K562 (cell line): Measurements from ENCODE around the gene USP46. TPM values are rescaled to one million over a fixed set of nuclear protein-coding genes. Genes with fewer than 3 reads are reported as not detected.

Experiments
- ATAC-seq: fragments of 200-7000 bp; cut with Tn5 transposase; 3 replicates; pipeline ENCODE4 v1.9.1; 2020; ENCODE audit warnings: moderate library complexity
- BruUV-seq: library from RNA; stranded (reverse); fragments of 400-500 nt; replicated peaks from 2 replicates; lab custom pipeline; 2021; lab: Mats Ljungman, UMichigan
- CTCF ChIA-PET: fragments of 300-600 bp; formaldehyde crosslinking; extraction: SDS; loops from one replicate; lab custom pipeline; 2021; ENCODE audit warnings: low intra/inter-chr PET ratio; lab: Yijun Ruan, JAX
- POLR2A ChIA-PET: fragments of 300-600, 350-650 bp; sonication (Branson Sonifier 250); formaldehyde crosslinking; extraction: SDS; loops from one replicate; lab custom pipeline; 2021; ENCODE audit warnings: antibody characterized with exemption, inconsistent platforms; lab: Yijun Ruan, JAX
- DNase-seq, 4 experiments: peaks; one replicate each; pipeline versions ENCODE4 v3.0.0 to v3.0.0-alpha.2; 2011 to 2018; ENCODE audit warnings: low spot score in 3 of 4, mixed read lengths in 3 of 4; ENCODE audit errors: extremely low read depth in 1 of 4
- FAIRE-seq: peaks from 2 replicates; lab custom pipeline; 2011; peaks lifted over from hg19 to GRCh38; lab: Jason Lieb, UNC
- H2AFZ ChIP-seq: 2 replicates; pipeline ENCODE4 v1.6.0; 2011; ENCODE audit warnings: low read depth, low read length, control low read depth, inconsistent platforms
- H3K27ac ChIP-seq: fragments of 200-600 bp; 3 replicates; pipeline ENCODE4 v1.8.0; 2011; ENCODE audit warnings: low read depth, mild to moderate bottlenecking, control low read depth, inconsistent platforms, low read length, moderate library complexity, mixed read lengths; ENCODE audit errors: extremely low read depth
- H3K27me3 ChIP-seq, 2 experiments: fragments of 300-600 bp in 1 of 2; 2 replicates in 1 of 2; 3 replicates in 1 of 2; pipeline versions ENCODE4 v1.6.0 to v1.8.0; 2011; ENCODE audit warnings: inconsistent platforms in 2 of 2, low read length in 2 of 2, mild to moderate bottlenecking in 1 of 2, mixed read lengths in 1 of 2, moderate library complexity in 1 of 2; ENCODE audit not compliant: control insufficient read depth in 2 of 2, insufficient read depth in 2 of 2
- H3K36me3 ChIP-seq: fragments of 300-600 bp; 3 replicates; pipeline ENCODE4 v1.8.0; 2011; ENCODE audit warnings: mild to moderate bottlenecking, low read length, inconsistent platforms; ENCODE audit not compliant: control insufficient read depth, insufficient read depth
- H3K4me1 ChIP-seq, 2 experiments: fragments of 200-600 bp in 1 of 2; replicated peaks in 1 of 2; 2 replicates in 1 of 2; 3 replicates in 1 of 2; pipeline versions ENCODE4 v1.5.1 to v1.8.0; 2011; ENCODE audit warnings: inconsistent platforms in 2 of 2, low read length in 2 of 2, mild to moderate bottlenecking in 1 of 2, mixed read lengths in 1 of 2, moderate library complexity in 1 of 2; ENCODE audit not compliant: control insufficient read depth in 2 of 2, insufficient read depth in 2 of 2
- H3K4me2 ChIP-seq: 2 replicates; pipeline ENCODE4 v1.6.1; 2011; ENCODE audit warnings: low read length, control low read depth, inconsistent platforms, mixed read lengths; ENCODE audit not compliant: insufficient read depth
- H3K4me3 ChIP-seq: fragments of 200-600 bp; sonication (generic), shearing (Covaris generic); 2 replicates; pipeline ENCODE4 v1.5.1; 2016; ENCODE audit warnings: control low read depth, inconsistent platforms
- H3K79me2 ChIP-seq: fragments of 200-600 bp; 3 replicates; pipeline ENCODE4 v1.8.0; 2011; ENCODE audit warnings: low read length, inconsistent platforms; ENCODE audit not compliant: control insufficient read depth, insufficient read depth
- H3K9ac ChIP-seq, 2 experiments: 2 replicates each; pipeline versions ENCODE4 v1.6.0 to v1.6.1; 2011; ENCODE audit warnings: low read depth in 2 of 2, low read length in 2 of 2, control low read depth in 1 of 2, inconsistent platforms in 1 of 2, mild to moderate bottlenecking in 1 of 2, mixed read lengths in 1 of 2; ENCODE audit not compliant: insufficient read depth in 1 of 2
- H3K9me1 ChIP-seq: one replicate; pipeline ENCODE4 v1.6.0; 2011; ENCODE audit warnings: inconsistent platforms, mild to moderate bottlenecking, low read length, moderate library complexity; ENCODE audit not compliant: control insufficient read depth, insufficient read depth
- H3K9me3 ChIP-seq: replicated peaks from 2 replicates; pipeline ENCODE4 v1.5.1; 2011; ENCODE audit warnings: low read depth, low read length, inconsistent platforms; ENCODE audit not compliant: control insufficient read depth, insufficient read depth
- H4K20me1 ChIP-seq: replicated peaks from 2 replicates; pipeline ENCODE4 v1.6.1; 2011; ENCODE audit warnings: low read length, inconsistent platforms, mixed read lengths; ENCODE audit not compliant: control insufficient read depth, insufficient read depth
- ARID2 ChIP-seq: fragments of 450-650 bp; IDR thresholded peaks from 2 replicates; pipeline ENCODE4 v1.6.1; 2017; ENCODE audit warnings: antibody characterized with exemption, mild to moderate bottlenecking
- BRF1 ChIP-seq: IDR thresholded peaks from 3 replicates; pipeline ENCODE4 v1.6.1; 2011; ENCODE audit warnings: borderline replicate concordance, mild to moderate bottlenecking; ENCODE audit not compliant: insufficient read length; ENCODE audit errors: extremely low read depth
- CHD4 ChIP-seq: fragments of 200-600 bp; sonication (generic); IDR thresholded peaks from 3 replicates; pipeline ENCODE4 v1.6.1; 2012; ENCODE audit warnings: low read depth, mild to moderate bottlenecking, mixed read lengths, low read length, inconsistent platforms; ENCODE audit not compliant: insufficient read depth, insufficient replicate concordance, poor library complexity, severe bottlenecking
- CREB5 ChIP-seq: fragments of 250-450 bp; sonication (Bioruptor Pico); IDR thresholded peaks from 2 replicates; pipeline ENCODE4 v1.5.0; 2020; ENCODE audit warnings: mild to moderate bottlenecking
- ELF2 ChIP-seq: fragments of 250-450 bp; sonication (Bioruptor Pico); IDR thresholded peaks from 2 replicates; pipeline ENCODE4 v1.5.0; 2021; ENCODE audit warnings: mild to moderate bottlenecking
- FOXO4 ChIP-seq: fragments of 450-650 bp; formaldehyde crosslinking; IDR thresholded peaks from 2 replicates; pipeline ENCODE4 v1.4.0; 2020; ENCODE audit warnings: mild to moderate bottlenecking, moderate library complexity
- HDAC1 ChIP-seq, 2 experiments: fragments of 450-650 bp; IDR thresholded peaks; 2 replicates each; pipeline ENCODE4 v1.6.1; 2016 to 2017; ENCODE audit warnings: inconsistent platforms in 1 of 2, mild to moderate bottlenecking in 1 of 2, moderate library complexity in 1 of 2
- HNRNPLL ChIP-seq: fragments of 200-400 bp; formaldehyde crosslinking; IDR thresholded peaks from 2 replicates; pipeline ENCODE4 v1.6.1; 2017; ENCODE audit warnings: low read length, low read depth, mild to moderate bottlenecking; ENCODE audit not compliant: poor library complexity, severe bottlenecking
- ILF3 ChIP-seq: fragments of 450-650 bp; IDR thresholded peaks from 2 replicates; pipeline ENCODE4 v1.6.1; 2018; ENCODE audit warnings: antibody characterized with exemption, mild to moderate bottlenecking, moderate library complexity, borderline replicate concordance
- NR2C2 ChIP-seq, 2 experiments: fragments of 200-800 bp in 1 of 2; sonication (Bioruptor generic) in 1 of 2; sonication (generic) in 1 of 2; formaldehyde crosslinking in 1 of 2; IDR thresholded peaks; 2 replicates each; pipeline versions ENCODE4 v1.6.1 to v1.8.0; 2016 to 2022; ENCODE audit warnings: mild to moderate bottlenecking in 1 of 2, missing compliant biosample characterization in 1 of 2, missing genetic modification characterization in 1 of 2, missing genetic modification reagents in 1 of 2
- PREB ChIP-seq: sonication (generic); formaldehyde crosslinking; IDR thresholded peaks from 2 replicates; pipeline ENCODE4 v1.8.1; 2023; ENCODE audit warnings: mild to moderate bottlenecking, missing genetic modification reagents
- RAD51 ChIP-seq: fragments of 450-650 bp; IDR thresholded peaks from 2 replicates; pipeline ENCODE4 v1.7.1; 2016; ENCODE audit warnings: low read depth, mild to moderate bottlenecking, borderline replicate concordance
- SMAD1 ChIP-seq: fragments of 150-350 bp; IDR thresholded peaks from 2 replicates; pipeline ENCODE4 v1.6.1; 2014; ENCODE audit warnings: low read length, low read depth; ENCODE audit not compliant: partially characterized antibody
- TAF1 ChIP-seq: IDR thresholded peaks from 2 replicates; pipeline ENCODE4 v1.6.1; 2011; ENCODE audit warnings: mild to moderate bottlenecking, low read length, moderate library complexity; ENCODE audit not compliant: insufficient read depth, control insufficient read depth, severe bottlenecking; ENCODE audit errors: extremely low read depth
- ZBTB34 ChIP-seq: fragments of 250-450 bp; sonication (Bioruptor Pico); IDR thresholded peaks from 2 replicates; pipeline ENCODE4 v1.8.0; 2021; ENCODE audit warnings: mild to moderate bottlenecking, moderate library complexity
- WGBS: fragments of 100-300 bp; shearing (Covaris generic); methylation state at CpG from one replicate; pipeline ENCODE4 v1.1.6; 2016; ENCODE audit warnings: low coverage, mixed read lengths; ENCODE audit not compliant: insufficient coverage; ENCODE audit errors: missing lambda C conversion rate; 5-methylcytosine and 5-hydroxymethylcytosine counted together
- in situ Hi-C: fragments of 300-500 bp; cut with MboI; formaldehyde crosslinking; loops from 4 replicates; pipeline ENCODE4 v1.15.0; 2018; ENCODE audit warnings: inconsistent platforms, mixed read lengths
- intact Hi-C: fragments of 100-400 bp; cut with micrococcal nuclease; formaldehyde crosslinking; loops from 2 replicates; pipeline ENCODE4 v1.14.2; 2022
- polyA plus RNA-seq, 8 experiments: library from polyadenylated mRNA; depleted of rRNA in 4 of 8; stranded (reverse) in 5 of 8; unstranded in 3 of 8; fragments of >200 nt; fragmentation: Nextera tagmentation in 2 of 8; fragmentation: Illumina TruSeq in 1 of 8; extraction: Ambion mirVana in 2 of 8; extraction: Trizol in 1 of 8; gene quantifications; 2 replicates each; pipeline versions ENCODE4 v1.2.1 to v1.2.3, GENCODE V29; 2011 to 2014; ENCODE audit warnings: inconsistent platforms in 1 of 8, missing spikeins in 1 of 8
- total RNA-seq, 7 experiments: library from RNA; depleted of rRNA in 6 of 7; stranded (reverse); fragments of >200 nt in 6 of 7; fragmentation: Illumina TruSeq in 2 of 7; extraction: Trizol in 2 of 7; gene quantifications; 2 replicates each; pipeline versions ENCODE4 v1.2.1 to v1.2.3, GENCODE V29; 2011 to 2021; ENCODE audit warnings: low replicate concordance in 1 of 7

USP46 gene
- total and polyA plus RNA-seq, 9 of the 15 experiments (the other 6 are each of a cell fraction or from before 2014, with no cell fraction given): 3.0 to 11.7 (median 8.4) TPM

GRCh38 chr4:52614241-52614640 lies 44.9 kb downstream of the USP46 start:
- H3K4me3 ChIP-seq: no peak overlapping the region
- H3K27ac ChIP-seq: no peak overlapping the region
- no peaks in the 10 kb centered on the region; the same call in 1 of the 2 replicates for H3K9me3 ChIP-seq
- no TSS peak for BruUV-seq
- no peak for ATAC-seq
- H3K79me2 ChIP-seq: no peaks in the 10 kb centered on the region
- POLR2A ChIA-PET: no interaction called here
- no peaks in the 10 kb centered on the region for H3K9me1 ChIP-seq
- H3K27me3 ChIP-seq: no peaks in the 10 kb centered on the region
- H3K4me2 ChIP-seq: no peak overlapping the region
- no peaks in the 10 kb centered on the region for H4K20me1 ChIP-seq
- no peak overlapping the region for H3K9ac ChIP-seq
- peaks cover 6% of the 10 kb centered on the region; the same call in 1 of the 3 replicates for H3K36me3 ChIP-seq
- 20% methylated on average over 1 of the region's 1 CpG for WGBS
- DNase-seq: no peak
- TF ChIP-seq FOXO4 (CRISPR knock-in tag) (no peak), HDAC1 (IDR thresholded peaks at IDR 0.05) (no peak), RAD51 (no peak), SMAD1 (no peak), ARID2 (no peak), CHD4 (no peak), ZBTB34 (CRISPR knock-in tag) (no peak), PREB (CRISPR knock-in tag) (no peak), TAF1 (no peak), HNRNPLL (no peak), ILF3 (no peak), BRF1 (no peak), CREB5 (CRISPR knock-in tag) (no peak), NR2C2 (CRISPR knock-in tag; IDR thresholded peaks at IDR 0.05) (no peak), NR2C2 (tag; IDR thresholded peaks at IDR 0.05) (no peak), ELF2 (no peak)
- in situ Hi-C loops (no loop called here), intact Hi-C loops (no loop called here)
- no peaks in the 10 kb centered on the region for H3K4me1 ChIP-seq
- CTCF ChIA-PET: no interaction called here
- no peak for FAIRE-seq
- H2AFZ ChIP-seq: no peak overlapping the region
